HepG2 (cell line): ENCODE results near the gene TRIP4. TPM values are rescaled to one million over a fixed set of nuclear protein-coding genes. Genes with fewer than 3 reads are reported as not detected.

ENCODE experiments used
- MZF1 ChIP-seq: sonication (generic); formaldehyde crosslinking; IDR thresholded peaks from 2 replicates; pipeline ENCODE4 v1.8.1; 2023; ENCODE audit warnings: mild to moderate bottlenecking, missing genetic modification reagents, borderline replicate concordance
- NCOA5 ChIP-seq: sonication (generic); formaldehyde crosslinking; IDR thresholded peaks from 2 replicates; pipeline ENCODE4 v1.4.0; 2020; ENCODE audit warnings: missing genetic modification reagents
- NFATC3 ChIP-seq: sonication (generic); formaldehyde crosslinking; IDR thresholded peaks from 2 replicates; pipeline ENCODE4 v1.5.1; 2020; ENCODE audit warnings: mild to moderate bottlenecking, missing genetic modification reagents
- TOPORS ChIP-seq: sonication (generic); formaldehyde crosslinking; IDR thresholded peaks from 2 replicates; pipeline ENCODE4 v1.8.0; 2023; ENCODE audit warnings: mild to moderate bottlenecking, missing genetic modification reagents
- ZFYVE20 ChIP-seq: sonication (generic); formaldehyde crosslinking; IDR thresholded peaks from 2 replicates; pipeline ENCODE4 v1.8.0; 2023; ENCODE audit warnings: low read depth, mild to moderate bottlenecking, moderate library complexity, missing genetic modification reagents, borderline replicate concordance
- ZNF251 ChIP-seq: sonication (generic); formaldehyde crosslinking; IDR thresholded peaks from 2 replicates; pipeline ENCODE4 v1.9.0; 2021; ENCODE audit warnings: mild to moderate bottlenecking, missing genetic modification reagents
- polyA plus RNA-seq, 8 experiments: library from polyadenylated mRNA; depleted of rRNA in 3 of 8; stranded (reverse) in 7 of 8; unstranded in 1 of 8; fragments of >200 nt; fragmentation: Illumina TruSeq in 4 of 8; extraction: Trizol in 4 of 8; gene quantifications; 2 replicates each; pipeline versions ENCODE4 v1.2.1 to v1.2.3, GENCODE V29; 2011 to 2016; ENCODE audit warnings: low read depth in 4 of 8, missing spikeins in 1 of 8, mixed read lengths in 1 of 8; ENCODE audit not compliant: insufficient read depth in 1 of 8
- total RNA-seq, 5 experiments: library from RNA; depleted of rRNA; stranded (reverse); fragments of >200 nt; fragmentation: Illumina TruSeq; extraction: Trizol; gene quantifications; 2 replicates each; pipeline ENCODE4 v1.2.3, GENCODE V29; 2016; ENCODE audit warnings: low read depth in 1 of 5
- TF ChIP-seq, protein P1 (sequence below): sonication (generic); formaldehyde crosslinking; IDR thresholded peaks from 2 replicates; pipeline ENCODE4 v1.5.0; 2020; ENCODE audit warnings: missing genetic modification reagents
- TF ChIP-seq, protein P2 (sequence below): sonication (generic); formaldehyde crosslinking; IDR thresholded peaks from 2 replicates; pipeline ENCODE4 v1.4.0; 2020; ENCODE audit warnings: missing genetic modification reagents
- TF ChIP-seq, protein P3 (sequence below): sonication (generic); formaldehyde crosslinking; IDR thresholded peaks from 2 replicates; pipeline ENCODE4 v1.5.1; 2020; ENCODE audit warnings: mild to moderate bottlenecking, missing genetic modification reagents, moderate library complexity
- TF ChIP-seq, protein P4 (sequence below): sonication (generic); formaldehyde crosslinking; IDR thresholded peaks from 2 replicates; pipeline ENCODE4 v1.4.0; 2020; ENCODE audit warnings: missing genetic modification reagents

Gene TRIP4
- total and polyA plus RNA-seq, 2 of the 13 experiments (the other 11 are each of a cell fraction or from before 2014, with no cell fraction given), result 7.1 to 11.8 TPM

DNA sequence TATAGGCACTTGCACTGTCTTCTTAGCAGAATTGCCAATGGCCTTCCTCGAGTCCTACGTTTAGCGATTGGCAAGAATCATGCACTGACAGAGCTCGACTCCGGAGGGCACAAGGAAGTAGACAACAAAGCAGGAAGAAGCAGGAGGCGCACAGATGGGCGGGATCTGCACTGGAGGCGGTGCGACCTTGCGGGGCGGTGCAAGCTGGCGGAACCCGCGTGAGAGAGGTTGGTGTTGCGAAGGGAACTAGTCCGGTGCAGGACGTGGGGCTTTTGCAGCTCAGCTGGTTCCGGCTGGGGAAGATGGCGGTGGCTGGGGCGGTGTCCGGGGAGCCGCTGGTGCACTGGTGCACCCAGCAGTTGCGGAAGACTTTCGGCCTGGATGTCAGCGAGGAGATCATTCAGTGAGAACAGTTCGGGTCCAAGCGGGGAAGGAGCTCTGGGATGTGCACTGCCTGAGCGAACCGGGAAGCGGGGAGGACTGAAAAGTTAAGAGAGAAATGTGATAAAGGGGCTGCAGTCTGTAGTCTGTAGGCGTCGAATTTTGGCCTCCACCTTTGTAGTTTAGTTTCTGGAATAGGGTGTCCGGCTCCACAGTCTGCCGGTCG is at the start of gene TRIP4 (continued):
- TF ChIP-seq, protein P1, sequence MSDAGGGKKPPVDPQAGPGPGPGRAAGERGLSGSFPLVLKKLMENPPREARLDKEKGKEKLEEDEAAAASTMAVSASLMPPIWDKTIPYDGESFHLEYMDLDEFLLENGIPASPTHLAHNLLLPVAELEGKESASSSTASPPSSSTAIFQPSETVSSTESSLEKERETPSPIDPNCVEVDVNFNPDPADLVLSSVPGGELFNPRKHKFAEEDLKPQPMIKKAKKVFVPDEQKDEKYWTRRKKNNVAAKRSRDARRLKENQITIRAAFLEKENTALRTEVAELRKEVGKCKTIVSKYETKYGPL (CRISPR knock-in tag), result peak; percentile 49; the same call in 1 of the 2 replicates
- TF ChIP-seq MZF1 (CRISPR knock-in tag), result peak; percentile 97
- TF ChIP-seq ZNF251 (CRISPR knock-in tag), result peak; percentile 75; the same call in 1 of the 2 replicates
- TF ChIP-seq NCOA5 (CRISPR knock-in tag), result no peak
- peak; percentile 66; the same call in 1 of the 2 replicates for TF ChIP-seq TOPORS (CRISPR knock-in tag)
- no peak for TF ChIP-seq ZFYVE20 (CRISPR knock-in tag)
- TF ChIP-seq, protein P2, sequence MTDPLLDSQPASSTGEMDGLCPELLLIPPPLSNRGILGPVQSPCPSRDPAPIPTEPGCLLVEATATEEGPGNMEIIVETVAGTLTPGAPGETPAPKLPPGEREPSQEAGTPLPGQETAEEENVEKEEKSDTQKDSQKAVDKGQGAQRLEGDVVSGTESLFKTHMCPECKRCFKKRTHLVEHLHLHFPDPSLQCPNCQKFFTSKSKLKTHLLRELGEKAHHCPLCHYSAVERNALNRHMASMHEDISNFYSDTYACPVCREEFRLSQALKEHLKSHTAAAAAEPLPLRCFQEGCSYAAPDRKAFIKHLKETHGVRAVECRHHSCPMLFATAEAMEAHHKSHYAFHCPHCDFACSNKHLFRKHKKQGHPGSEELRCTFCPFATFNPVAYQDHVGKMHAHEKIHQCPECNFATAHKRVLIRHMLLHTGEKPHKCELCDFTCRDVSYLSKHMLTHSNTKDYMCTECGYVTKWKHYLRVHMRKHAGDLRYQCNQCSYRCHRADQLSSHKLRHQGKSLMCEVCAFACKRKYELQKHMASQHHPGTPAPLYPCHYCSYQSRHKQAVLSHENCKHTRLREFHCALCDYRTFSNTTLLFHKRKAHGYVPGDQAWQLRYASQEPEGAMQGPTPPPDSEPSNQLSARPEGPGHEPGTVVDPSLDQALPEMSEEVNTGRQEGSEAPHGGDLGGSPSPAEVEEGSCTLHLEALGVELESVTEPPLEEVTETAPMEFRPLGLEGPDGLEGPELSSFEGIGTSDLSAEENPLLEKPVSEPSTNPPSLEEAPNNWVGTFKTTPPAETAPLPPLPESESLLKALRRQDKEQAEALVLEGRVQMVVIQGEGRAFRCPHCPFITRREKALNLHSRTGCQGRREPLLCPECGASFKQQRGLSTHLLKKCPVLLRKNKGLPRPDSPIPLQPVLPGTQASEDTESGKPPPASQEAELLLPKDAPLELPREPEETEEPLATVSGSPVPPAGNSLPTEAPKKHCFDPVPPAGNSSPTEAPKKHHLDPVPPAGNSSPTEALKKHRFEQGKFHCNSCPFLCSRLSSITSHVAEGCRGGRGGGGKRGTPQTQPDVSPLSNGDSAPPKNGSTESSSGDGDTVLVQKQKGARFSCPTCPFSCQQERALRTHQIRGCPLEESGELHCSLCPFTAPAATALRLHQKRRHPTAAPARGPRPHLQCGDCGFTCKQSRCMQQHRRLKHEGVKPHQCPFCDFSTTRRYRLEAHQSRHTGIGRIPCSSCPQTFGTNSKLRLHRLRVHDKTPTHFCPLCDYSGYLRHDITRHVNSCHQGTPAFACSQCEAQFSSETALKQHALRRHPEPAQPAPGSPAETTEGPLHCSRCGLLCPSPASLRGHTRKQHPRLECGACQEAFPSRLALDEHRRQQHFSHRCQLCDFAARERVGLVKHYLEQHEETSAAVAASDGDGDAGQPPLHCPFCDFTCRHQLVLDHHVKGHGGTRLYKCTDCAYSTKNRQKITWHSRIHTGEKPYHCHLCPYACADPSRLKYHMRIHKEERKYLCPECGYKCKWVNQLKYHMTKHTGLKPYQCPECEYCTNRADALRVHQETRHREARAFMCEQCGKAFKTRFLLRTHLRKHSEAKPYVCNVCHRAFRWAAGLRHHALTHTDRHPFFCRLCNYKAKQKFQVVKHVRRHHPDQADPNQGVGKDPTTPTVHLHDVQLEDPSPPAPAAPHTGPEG (CRISPR knock-in tag), result peak; percentile 90
- TF ChIP-seq, protein P3, sequence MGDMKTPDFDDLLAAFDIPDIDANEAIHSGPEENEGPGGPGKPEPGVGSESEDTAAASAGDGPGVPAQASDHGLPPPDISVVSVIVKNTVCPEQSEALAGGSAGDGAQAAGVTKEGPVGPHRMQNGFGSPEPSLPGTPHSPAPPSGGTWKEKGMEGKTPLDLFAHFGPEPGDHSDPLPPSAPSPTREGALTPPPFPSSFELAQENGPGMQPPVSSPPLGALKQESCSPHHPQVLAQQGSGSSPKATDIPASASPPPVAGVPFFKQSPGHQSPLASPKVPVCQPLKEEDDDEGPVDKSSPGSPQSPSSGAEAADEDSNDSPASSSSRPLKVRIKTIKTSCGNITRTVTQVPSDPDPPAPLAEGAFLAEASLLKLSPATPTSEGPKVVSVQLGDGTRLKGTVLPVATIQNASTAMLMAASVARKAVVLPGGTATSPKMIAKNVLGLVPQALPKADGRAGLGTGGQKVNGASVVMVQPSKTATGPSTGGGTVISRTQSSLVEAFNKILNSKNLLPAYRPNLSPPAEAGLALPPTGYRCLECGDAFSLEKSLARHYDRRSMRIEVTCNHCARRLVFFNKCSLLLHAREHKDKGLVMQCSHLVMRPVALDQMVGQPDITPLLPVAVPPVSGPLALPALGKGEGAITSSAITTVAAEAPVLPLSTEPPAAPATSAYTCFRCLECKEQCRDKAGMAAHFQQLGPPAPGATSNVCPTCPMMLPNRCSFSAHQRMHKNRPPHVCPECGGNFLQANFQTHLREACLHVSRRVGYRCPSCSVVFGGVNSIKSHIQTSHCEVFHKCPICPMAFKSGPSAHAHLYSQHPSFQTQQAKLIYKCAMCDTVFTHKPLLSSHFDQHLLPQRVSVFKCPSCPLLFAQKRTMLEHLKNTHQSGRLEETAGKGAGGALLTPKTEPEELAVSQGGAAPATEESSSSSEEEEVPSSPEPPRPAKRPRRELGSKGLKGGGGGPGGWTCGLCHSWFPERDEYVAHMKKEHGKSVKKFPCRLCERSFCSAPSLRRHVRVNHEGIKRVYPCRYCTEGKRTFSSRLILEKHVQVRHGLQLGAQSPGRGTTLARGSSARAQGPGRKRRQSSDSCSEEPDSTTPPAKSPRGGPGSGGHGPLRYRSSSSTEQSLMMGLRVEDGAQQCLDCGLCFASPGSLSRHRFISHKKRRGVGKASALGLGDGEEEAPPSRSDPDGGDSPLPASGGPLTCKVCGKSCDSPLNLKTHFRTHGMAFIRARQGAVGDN (CRISPR knock-in tag), result peak; percentile 97
- TF ChIP-seq, protein P4, sequence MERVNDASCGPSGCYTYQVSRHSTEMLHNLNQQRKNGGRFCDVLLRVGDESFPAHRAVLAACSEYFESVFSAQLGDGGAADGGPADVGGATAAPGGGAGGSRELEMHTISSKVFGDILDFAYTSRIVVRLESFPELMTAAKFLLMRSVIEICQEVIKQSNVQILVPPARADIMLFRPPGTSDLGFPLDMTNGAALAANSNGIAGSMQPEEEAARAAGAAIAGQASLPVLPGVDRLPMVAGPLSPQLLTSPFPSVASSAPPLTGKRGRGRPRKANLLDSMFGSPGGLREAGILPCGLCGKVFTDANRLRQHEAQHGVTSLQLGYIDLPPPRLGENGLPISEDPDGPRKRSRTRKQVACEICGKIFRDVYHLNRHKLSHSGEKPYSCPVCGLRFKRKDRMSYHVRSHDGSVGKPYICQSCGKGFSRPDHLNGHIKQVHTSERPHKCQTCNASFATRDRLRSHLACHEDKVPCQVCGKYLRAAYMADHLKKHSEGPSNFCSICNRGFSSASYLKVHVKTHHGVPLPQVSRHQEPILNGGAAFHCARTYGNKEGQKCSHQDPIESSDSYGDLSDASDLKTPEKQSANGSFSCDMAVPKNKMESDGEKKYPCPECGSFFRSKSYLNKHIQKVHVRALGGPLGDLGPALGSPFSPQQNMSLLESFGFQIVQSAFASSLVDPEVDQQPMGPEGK (CRISPR knock-in tag), result peak; percentile 86
- TF ChIP-seq NFATC3, result 0 out of 2 replicates have a peak, but pooled peaks have one; percentile 78
